SU-DHL-6 (cell line): ENCODE results near the gene CD6.

Experiments
- H2AFZ ChIP-seq: fragments of 200-600 bp; sonication (generic); 2 replicates; pipeline ENCODE4 v1.6.1; 2014; ENCODE audit warnings: low read depth, mild to moderate bottlenecking, moderate library complexity, mixed read lengths, antibody characterized with exemption, low read length; ENCODE audit not compliant: severe bottlenecking
- H3F3A ChIP-seq: fragments of 200-600 bp; shearing (Covaris generic); 2 replicates; pipeline ENCODE4 v1.6.0; 2016; ENCODE audit warnings: antibody characterized with exemption, mild to moderate bottlenecking; ENCODE audit not compliant: insufficient read depth
- H3K27ac ChIP-seq: fragments of 200-600 bp; sonication (generic); 2 replicates; pipeline ENCODE4 v1.5.1; 2016; ENCODE audit warnings: low read depth, mild to moderate bottlenecking, low read length, moderate library complexity, mixed read lengths
- H3K27me3 ChIP-seq: fragments of 200-600 bp; sonication (generic), shearing (Covaris generic); 2 replicates; pipeline ENCODE4 v1.6.0; 2014; ENCODE audit warnings: mild to moderate bottlenecking, low read length
- H3K36me3 ChIP-seq: fragments of 200-600 bp; sonication (generic); 2 replicates; pipeline ENCODE4 v1.6.1; 2014; ENCODE audit warnings: mild to moderate bottlenecking, low read length, mixed read lengths
- H3K4me2 ChIP-seq: fragments of 300-600, 200-600 bp; shearing (Covaris generic), sonication (generic); 2 replicates; pipeline ENCODE4 v1.6.0; 2014; ENCODE audit warnings: low read length, low read depth, mild to moderate bottlenecking; ENCODE audit not compliant: poor library complexity, severe bottlenecking
- H3K4me3 ChIP-seq: fragments of 200-600 bp; sonication (generic); 2 replicates; pipeline ENCODE4 v1.5.1; 2014; ENCODE audit warnings: antibody characterized with exemption, low read length, mild to moderate bottlenecking, mixed read lengths; ENCODE audit not compliant: insufficient read depth, poor library complexity, severe bottlenecking
- H3K79me2 ChIP-seq: fragments of 200-600 bp; sonication (generic); 2 replicates; pipeline ENCODE4 v1.6.1; 2014; ENCODE audit warnings: mild to moderate bottlenecking, low read length, moderate library complexity; ENCODE audit not compliant: insufficient read depth
- H3K9ac ChIP-seq: fragments of 200-600 bp; sonication (generic); 2 replicates; pipeline ENCODE4 v1.7.0; 2014; ENCODE audit warnings: mild to moderate bottlenecking, low read length
- H3K9me2 ChIP-seq: fragments of 200-600 bp; sonication (generic); replicated peaks from 2 replicates; pipeline ENCODE4 v1.6.1; 2014; ENCODE audit warnings: low read length; ENCODE audit not compliant: insufficient read depth
- H3K9me3 ChIP-seq: fragments of 200-600 bp; sonication (generic); 2 replicates; pipeline ENCODE4 v1.6.1; 2014; ENCODE audit warnings: low read length, mixed read lengths; ENCODE audit not compliant: insufficient read depth
- H4K20me1 ChIP-seq: fragments of 200-600 bp; sonication (generic); 2 replicates; pipeline ENCODE4 v1.6.1; 2014; ENCODE audit warnings: low read depth, mild to moderate bottlenecking, antibody characterized with exemption, low read length, moderate library complexity, mixed read lengths
- EZH2phosphoT487 ChIP-seq: fragments of 200-600 bp; sonication (generic), shearing (Covaris generic); conservative IDR thresholded peaks from 2 replicates; pipeline ENCODE4 v1.6.1; 2018; ENCODE audit warnings: mild to moderate bottlenecking, antibody characterized with exemption, low read length, moderate library complexity, mixed read lengths
- TF ChIP-seq, protein P1 (sequence below): fragments of 200-600 bp; sonication (generic); IDR thresholded peaks from one replicate; pipeline ENCODE4 v1.5.1; 2017; ENCODE audit warnings: antibody characterized with exemption, mild to moderate bottlenecking, low read length, moderate library complexity; ENCODE audit not compliant: insufficient read depth, poor library complexity, severe bottlenecking

CD6 gene

GRCh38 chr11:61011950-61012736 lies 40.7 kb downstream of the CD6 start:
- Histone ChIP-seq H3K9me2 (no peaks in the 10 kb centered on the region), H3K9ac (no peak overlapping the region), H3F3A (no peaks in the 10 kb centered on the region), H3K9me3 (no peaks in the 10 kb centered on the region), H2AFZ (no peak overlapping the region), H3K27me3 (0 out of 2 replicates have a peak, but pooled peaks cover 3% of the 10 kb centered on the region), H3K4me3 (no peak overlapping the region), H4K20me1 (no peaks in the 10 kb centered on the region), H3K36me3 (no peaks in the 10 kb centered on the region), H3K79me2 (no peaks in the 10 kb centered on the region), H3K27ac (no peak overlapping the region), H3K4me2 (no peak overlapping the region)
- TF ChIP-seq EZH2phosphoT487, result no peak
- TF ChIP-seq, protein P1, sequence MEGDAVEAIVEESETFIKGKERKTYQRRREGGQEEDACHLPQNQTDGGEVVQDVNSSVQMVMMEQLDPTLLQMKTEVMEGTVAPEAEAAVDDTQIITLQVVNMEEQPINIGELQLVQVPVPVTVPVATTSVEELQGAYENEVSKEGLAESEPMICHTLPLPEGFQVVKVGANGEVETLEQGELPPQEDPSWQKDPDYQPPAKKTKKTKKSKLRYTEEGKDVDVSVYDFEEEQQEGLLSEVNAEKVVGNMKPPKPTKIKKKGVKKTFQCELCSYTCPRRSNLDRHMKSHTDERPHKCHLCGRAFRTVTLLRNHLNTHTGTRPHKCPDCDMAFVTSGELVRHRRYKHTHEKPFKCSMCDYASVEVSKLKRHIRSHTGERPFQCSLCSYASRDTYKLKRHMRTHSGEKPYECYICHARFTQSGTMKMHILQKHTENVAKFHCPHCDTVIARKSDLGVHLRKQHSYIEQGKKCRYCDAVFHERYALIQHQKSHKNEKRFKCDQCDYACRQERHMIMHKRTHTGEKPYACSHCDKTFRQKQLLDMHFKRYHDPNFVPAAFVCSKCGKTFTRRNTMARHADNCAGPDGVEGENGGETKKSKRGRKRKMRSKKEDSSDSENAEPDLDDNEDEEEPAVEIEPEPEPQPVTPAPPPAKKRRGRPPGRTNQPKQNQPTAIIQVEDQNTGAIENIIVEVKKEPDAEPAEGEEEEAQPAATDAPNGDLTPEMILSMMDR, result no peak

DNA sequence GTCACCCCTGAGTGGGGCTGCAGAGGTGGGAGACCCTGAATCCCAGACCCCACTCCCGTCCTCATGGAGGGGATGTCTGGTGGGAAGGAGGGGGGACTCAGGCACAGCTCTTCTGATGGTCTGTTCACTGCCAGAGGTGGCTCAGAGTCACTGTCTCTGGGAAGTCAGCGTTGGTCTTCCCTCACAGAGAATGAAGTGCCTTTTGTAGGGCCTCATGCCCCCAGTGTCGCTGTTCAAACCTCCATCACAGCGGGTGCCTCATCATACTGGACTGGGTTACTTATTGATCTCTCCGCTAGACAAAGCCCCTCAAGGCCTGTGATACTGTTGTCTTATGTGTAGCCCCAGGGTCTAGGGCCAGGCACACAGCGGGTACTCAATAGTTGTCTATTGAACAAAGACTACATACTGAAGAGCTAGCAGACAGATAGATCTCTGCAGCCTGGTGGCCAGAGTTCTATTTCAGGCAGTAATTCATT lies 41.3 kb downstream of the CD6 start:
- Histone ChIP-seq H3K9me3 (no peaks in the 10 kb centered on the region), H4K20me1 (no peaks in the 10 kb centered on the region), H3K27ac (no peak overlapping the region), H3K79me2 (no peaks in the 10 kb centered on the region), H3K4me2 (no peak overlapping the region), H3K27me3 (0 out of 2 replicates have a peak, but pooled peaks cover 3% of the 10 kb centered on the region), H3F3A (no peaks in the 10 kb centered on the region), H2AFZ (no peak overlapping the region), H3K9ac (no peak overlapping the region), H3K4me3 (no peak overlapping the region), H3K36me3 (no peaks in the 10 kb centered on the region), H3K9me2 (no peaks in the 10 kb centered on the region)
- TF ChIP-seq, protein P1, result no peak
- no peak for TF ChIP-seq EZH2phosphoT487

DNA sequence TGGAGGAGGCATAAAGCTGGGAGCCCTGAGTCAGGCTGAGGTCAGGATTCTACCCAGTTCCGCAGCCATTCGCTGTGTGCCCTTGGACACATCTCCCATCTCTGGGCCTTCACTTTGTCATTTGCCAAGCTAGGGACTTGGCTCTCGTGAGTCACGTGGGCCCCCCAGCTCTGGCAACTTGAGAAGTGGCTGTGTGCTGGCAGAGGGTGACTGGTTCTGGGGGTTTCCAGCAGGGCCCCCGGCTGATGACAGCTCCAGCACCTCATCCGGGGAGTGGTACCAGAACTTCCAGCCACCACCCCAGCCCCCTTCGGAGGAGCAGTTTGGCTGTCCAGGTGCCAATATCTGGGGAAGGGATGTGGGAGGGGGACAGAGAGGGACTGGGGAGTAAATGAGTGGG lies 46.6 kb downstream of the CD6 start:
- Histone ChIP-seq H2AFZ (no peak overlapping the region), H3K79me2 (no peaks in the 10 kb centered on the region), H4K20me1 (no peaks in the 10 kb centered on the region), H3K9me3 (no peaks in the 10 kb centered on the region), H3K27ac (no peak overlapping the region), H3K9ac (no peak overlapping the region), H3K27me3 (0 out of 2 replicates have a peak, but pooled peaks cover 3% of the 10 kb centered on the region), H3K4me2 (no peak overlapping the region), H3K4me3 (no peak overlapping the region), H3K9me2 (no peaks in the 10 kb centered on the region), H3K36me3 (no peaks in the 10 kb centered on the region), H3F3A (no peaks in the 10 kb centered on the region)
- TF ChIP-seq, protein P1, result no peak
- no peak for TF ChIP-seq EZH2phosphoT487
